HEK293 (cell line): ENCODE measurements around the gene CNIH3.

ENCODE experiments used
- CTCF ChIA-PET: fragments of 350-600 bp; formaldehyde crosslinking; extraction: SDS; loops from one replicate; lab custom pipeline; 2021; ENCODE audit warnings: antibody characterized with exemption; lab: Yijun Ruan, JAX
- POLR2A ChIA-PET: fragments of 300-600 bp; formaldehyde crosslinking; extraction: SDS; loops from one replicate; lab custom pipeline; 2020; ENCODE audit warnings: antibody characterized with exemption, inconsistent platforms; lab: Yijun Ruan, JAX
- H3K27ac ChIP-seq: fragments of 200-500 bp; sonication (Bioruptor generic); 2 replicates; pipeline ENCODE4 v1.5.1; 2014; ENCODE audit warnings: low read depth, low read length, control low read depth, inconsistent platforms; ENCODE audit errors: extremely low read depth
- H3K36me3 ChIP-seq, 2 experiments: fragments of 200-500 bp in 1 of 2; sonication (Bioruptor generic) in 1 of 2; 1 replicate in 1 of 2; 2 replicates in 1 of 2; pipeline ENCODE4 v1.5.1; 2014 to 2017; ENCODE audit warnings: inconsistent platforms in 2 of 2, low read length in 2 of 2; ENCODE audit not compliant: control insufficient read depth in 2 of 2, insufficient read depth in 1 of 2
- H3K4me1 ChIP-seq: fragments of 200-500 bp; sonication (Bioruptor generic); 2 replicates; pipeline ENCODE4 v1.5.1; 2014; ENCODE audit warnings: mild to moderate bottlenecking, low read length, inconsistent platforms; ENCODE audit not compliant: control insufficient read depth, insufficient read depth
- H3K4me3 ChIP-seq: 2 replicates; pipeline ENCODE4 v1.5.1; 2011; ENCODE audit warnings: low read depth, mild to moderate bottlenecking, control low read depth, low read length, moderate library complexity
- H3K9me3 ChIP-seq: fragments of 200-500 bp; sonication (Bioruptor generic); 2 replicates; pipeline ENCODE4 v1.5.1; 2014; ENCODE audit warnings: low read depth, low read length, inconsistent platforms; ENCODE audit not compliant: control insufficient read depth, insufficient read depth
- CTCF ChIP-seq: fragments of 450-650 bp; formaldehyde crosslinking; IDR thresholded peaks from 2 replicates; pipeline ENCODE4 v1.5.1; 2016; ENCODE audit warnings: missing biosample characterization, missing genetic modification characterization
- GFI1B ChIP-seq: fragments of 450-650 bp; formaldehyde crosslinking; IDR thresholded peaks from 2 replicates; pipeline ENCODE4 v1.5.1; 2016; ENCODE audit warnings: missing biosample characterization, missing genetic modification characterization
- KLF8 ChIP-seq: fragments of 450-650 bp; formaldehyde crosslinking; IDR thresholded peaks from 2 replicates; pipeline ENCODE4 v1.5.1; 2016; ENCODE audit warnings: missing biosample characterization, missing genetic modification characterization
- MEIS1 ChIP-seq: sonication (generic); formaldehyde crosslinking; IDR thresholded peaks from 2 replicates; pipeline ENCODE4 v1.8.1; 2022; ENCODE audit warnings: missing genetic modification reagents, mild to moderate bottlenecking, borderline replicate concordance
- MYNN ChIP-seq: fragments of 450-650 bp; formaldehyde crosslinking; IDR thresholded peaks from 2 replicates; pipeline ENCODE4 v1.5.1; 2016; ENCODE audit warnings: missing biosample characterization, missing genetic modification characterization, borderline replicate concordance
- PRDM6 ChIP-seq: fragments of 450-650 bp; formaldehyde crosslinking; IDR thresholded peaks from 2 replicates; pipeline ENCODE4 v1.5.1; 2017; ENCODE audit warnings: missing biosample characterization, missing genetic modification characterization
- ZBTB1 ChIP-seq: fragments of 450-650 bp; formaldehyde crosslinking; IDR thresholded peaks from 2 replicates; pipeline ENCODE4 v1.5.1; 2016; ENCODE audit warnings: missing biosample characterization, missing genetic modification characterization
- ZNF140 ChIP-seq: fragments of 450-650 bp; formaldehyde crosslinking; IDR thresholded peaks from 2 replicates; pipeline ENCODE4 v1.5.1; 2016; ENCODE audit warnings: missing biosample characterization, missing genetic modification characterization
- ZNF18 ChIP-seq: fragments of 450-650 bp; formaldehyde crosslinking; IDR thresholded peaks from 2 replicates; pipeline ENCODE4 v1.5.1; 2016; ENCODE audit warnings: missing biosample characterization, missing genetic modification characterization
- ZNF26 ChIP-seq: fragments of 450-650 bp; formaldehyde crosslinking; IDR thresholded peaks from 2 replicates; pipeline ENCODE4 v1.5.1; 2016; ENCODE audit warnings: missing biosample characterization, missing genetic modification characterization
- ZNF473 ChIP-seq: fragments of 450-650 bp; formaldehyde crosslinking; IDR thresholded peaks from 2 replicates; pipeline ENCODE4 v1.5.1; 2017; ENCODE audit warnings: missing biosample characterization, missing genetic modification characterization
- ZSCAN16 ChIP-seq: fragments of 450-650 bp; formaldehyde crosslinking; IDR thresholded peaks from 2 replicates; pipeline ENCODE4 v1.5.1; 2016; ENCODE audit warnings: missing biosample characterization, missing genetic modification characterization
- TF ChIP-seq, protein P1 (sequence below): fragments of 450-650 bp; formaldehyde crosslinking; IDR thresholded peaks from 2 replicates; pipeline ENCODE4 v1.5.1; 2016; ENCODE audit warnings: missing biosample characterization, missing genetic modification characterization

CNIH3 gene

DNA sequence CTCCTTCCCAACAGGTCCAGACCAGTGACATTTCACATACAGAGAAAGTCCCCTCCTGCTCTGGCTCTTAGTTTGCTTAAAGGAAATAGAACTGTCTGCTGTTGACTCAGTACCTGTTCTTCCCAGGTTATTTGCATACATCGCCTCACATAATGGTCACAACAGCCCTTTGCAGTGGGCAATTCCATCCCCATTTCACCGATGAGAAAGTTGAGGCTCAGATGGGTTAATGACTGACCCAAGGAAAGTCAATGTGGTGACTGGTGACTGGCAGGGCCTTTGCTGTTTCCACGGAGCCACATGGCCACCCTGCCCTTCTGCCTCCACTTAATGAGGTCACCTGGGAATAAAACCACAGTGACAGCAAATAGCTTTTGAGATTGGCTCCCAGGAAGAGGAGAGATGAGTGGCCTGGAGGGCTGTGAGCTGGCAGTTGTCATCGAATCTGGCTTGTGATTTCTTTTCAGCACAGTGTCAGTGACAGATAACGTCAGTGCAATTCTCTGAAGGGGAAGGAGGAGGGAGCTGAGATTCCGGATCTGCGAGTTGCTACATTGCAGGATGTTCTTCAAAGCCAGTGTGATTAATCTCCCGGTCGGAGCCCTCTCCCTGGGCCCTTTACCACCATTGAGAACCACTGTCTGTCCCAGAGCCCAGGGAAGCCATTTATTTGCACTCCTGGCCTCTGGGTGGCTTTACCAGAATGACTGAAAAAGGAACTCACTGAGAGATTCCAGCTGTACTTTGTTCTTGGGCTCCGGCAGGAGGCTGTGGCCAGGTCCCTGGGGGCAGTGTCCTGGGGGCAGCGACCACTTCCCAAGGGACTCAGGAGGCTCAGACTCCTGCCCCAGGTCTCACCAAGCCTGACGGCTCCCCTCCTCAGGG, 117.2 kb downstream of the CNIH3 start:
- H3K27ac ChIP-seq, result no peak overlapping the region
- ChIA-PET CTCF (interaction anchor here (0.7 to 1.2 kb wide), 4 partner anchors 22 to 220 kb away, joined by 3 to 5 read pairs (median 3); no protein-coding TSS in a partner anchor), POLR2A (no interaction called here)
- H3K4me3 ChIP-seq, result no peak overlapping the region
- TF ChIP-seq GFI1B (tag by site-specific recombination) (peak; percentile 46; the same call in 1 of the 2 replicates), ZSCAN16 (tag by site-specific recombination) (no peak)
- no peaks in the 10 kb centered on the region for H3K36me3 ChIP-seq
- H3K9me3 ChIP-seq, result no peaks in the 10 kb centered on the region
- H3K4me1 ChIP-seq, result peaks cover 4% of the 10 kb centered on the region

DNA sequence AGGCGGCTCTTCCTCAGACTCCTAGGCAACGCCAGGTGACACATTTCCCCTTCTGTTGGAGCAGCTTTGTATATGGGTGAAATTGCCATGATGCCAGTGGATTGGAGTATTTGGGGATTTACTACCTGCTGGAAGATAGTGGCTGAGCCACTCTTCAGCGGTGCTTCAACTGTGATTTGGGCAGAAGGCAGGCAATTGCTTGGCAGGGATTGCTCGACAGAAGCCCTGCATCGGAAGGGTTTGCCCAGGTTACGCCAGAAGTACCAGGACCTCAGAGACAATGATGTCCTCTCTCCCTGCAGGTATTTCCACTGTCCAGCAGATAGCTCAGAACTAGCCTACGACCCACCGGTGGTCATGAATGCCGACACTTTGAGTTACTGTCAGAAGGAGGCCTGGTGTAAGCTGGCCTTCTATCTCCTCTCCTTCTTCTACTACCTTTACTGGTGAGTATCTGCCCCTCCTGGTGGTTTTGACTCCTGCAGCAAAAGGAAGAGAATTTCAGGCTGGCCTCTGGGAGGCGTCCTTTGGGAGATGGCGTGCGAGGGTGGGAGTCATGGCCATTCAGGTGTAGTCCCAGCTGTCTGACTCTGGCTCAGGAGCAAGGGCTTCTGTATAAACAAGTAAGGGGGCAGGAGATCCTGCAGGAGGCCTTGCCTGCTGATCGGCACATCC, 118.3 kb downstream of the CNIH3 start:
- CTCF ChIA-PET, result interaction anchor here (0.8 to 1.2 kb wide), 4 partner anchors 15 to 221 kb away, joined by 3 to 5 read pairs (median 4); no protein-coding TSS in a partner anchor

GRCh38 chr1:224735159-224735558, 119.0 kb downstream of the CNIH3 start:
- ChIA-PET CTCF (interaction anchor here (0.6 to 2.3 kb wide), 4 partner anchors 14 to 221 kb away, joined by 3 to 9 read pairs (median 4); no protein-coding TSS in a partner anchor), POLR2A (no interaction called here)
- Histone ChIP-seq H3K4me3 (no peak overlapping the region), H3K4me1 (peaks cover 4% of the 10 kb centered on the region), H3K9me3 (no peaks in the 10 kb centered on the region), H3K36me3 (no peaks in the 10 kb centered on the region), H3K27ac (no peak overlapping the region)
- TF ChIP-seq MYNN (tag by site-specific recombination), result no peak
- TF ChIP-seq ZNF18 (tag by site-specific recombination), result no peak
- TF ChIP-seq ZBTB1 (tag by site-specific recombination), result no peak
- TF ChIP-seq CTCF, result no peak
- no peak for TF ChIP-seq MEIS1 (CRISPR knock-in tag)
- no peak for TF ChIP-seq ZNF473 (tag by site-specific recombination)
- TF ChIP-seq ZNF140 (tag by site-specific recombination), result no peak
- TF ChIP-seq PRDM6 (tag by site-specific recombination), result no peak
- TF ChIP-seq ZNF26 (tag by site-specific recombination), result no peak

More for the DNA sequence above, 118.3 kb downstream of the CNIH3 start:
- Histone ChIP-seq H3K4me1 (peaks cover 4% of the 10 kb centered on the region), H3K36me3 (no peaks in the 10 kb centered on the region), H3K27ac (no peak overlapping the region), H3K9me3 (no peaks in the 10 kb centered on the region), H3K4me3 (no peak overlapping the region)
- POLR2A ChIA-PET, result no interaction called here
- no peak for TF ChIP-seq KLF8
- TF ChIP-seq, protein P1, sequence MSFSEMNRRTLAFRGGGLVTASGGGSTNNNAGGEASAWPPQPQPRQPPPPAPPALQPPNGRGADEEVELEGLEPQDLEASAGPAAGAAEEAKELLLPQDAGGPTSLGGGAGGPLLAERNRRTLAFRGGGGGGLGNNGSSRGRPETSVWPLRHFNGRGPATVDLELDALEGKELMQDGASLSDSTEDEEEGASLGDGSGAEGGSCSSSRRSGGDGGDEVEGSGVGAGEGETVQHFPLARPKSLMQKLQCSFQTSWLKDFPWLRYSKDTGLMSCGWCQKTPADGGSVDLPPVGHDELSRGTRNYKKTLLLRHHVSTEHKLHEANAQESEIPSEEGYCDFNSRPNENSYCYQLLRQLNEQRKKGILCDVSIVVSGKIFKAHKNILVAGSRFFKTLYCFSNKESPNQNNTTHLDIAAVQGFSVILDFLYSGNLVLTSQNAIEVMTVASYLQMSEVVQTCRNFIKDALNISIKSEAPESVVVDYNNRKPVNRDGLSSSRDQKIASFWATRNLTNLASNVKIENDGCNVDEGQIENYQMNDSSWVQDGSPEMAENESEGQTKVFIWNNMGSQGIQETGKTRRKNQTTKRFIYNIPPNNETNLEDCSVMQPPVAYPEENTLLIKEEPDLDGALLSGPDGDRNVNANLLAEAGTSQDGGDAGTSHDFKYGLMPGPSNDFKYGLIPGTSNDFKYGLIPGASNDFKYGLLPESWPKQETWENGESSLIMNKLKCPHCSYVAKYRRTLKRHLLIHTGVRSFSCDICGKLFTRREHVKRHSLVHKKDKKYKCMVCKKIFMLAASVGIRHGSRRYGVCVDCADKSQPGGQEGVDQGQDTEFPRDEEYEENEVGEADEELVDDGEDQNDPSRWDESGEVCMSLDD (tag by site-specific recombination), result no peak
